SU-DHL-6 (cell line): ENCODE measurements around the gene SLC16A6.

ENCODE experiments used
- CTCF ChIP-seq: fragments of 200-600 bp; sonication (generic); IDR thresholded peaks from one replicate; pipeline ENCODE4 v1.5.1; 2017; ENCODE audit warnings: antibody characterized with exemption, mild to moderate bottlenecking, low read length, moderate library complexity; ENCODE audit not compliant: insufficient read depth, poor library complexity, severe bottlenecking
- EZH2phosphoT487 ChIP-seq: fragments of 200-600 bp; sonication (generic), shearing (Covaris generic); conservative IDR thresholded peaks from 2 replicates; pipeline ENCODE4 v1.6.1; 2018; ENCODE audit warnings: mild to moderate bottlenecking, antibody characterized with exemption, low read length, moderate library complexity, mixed read lengths

- TF ChIP-seq CTCF (no peak), EZH2phosphoT487 (no peak)
Observed at GRCh38 chr17:68327823-68328557, 37.1 kb upstream of the SLC16A6 start.
